HG03196 (cell line): ENCODE measurements around the gene CHIC2.

Source experiments
- ATAC-seq: cut with Tn5 transposase; IDR thresholded peaks from one replicate; pipeline ENCODE4 v1.9.1; 2021; ENCODE audit not compliant: unreplicated experiment

CHIC2 gene

DNA sequence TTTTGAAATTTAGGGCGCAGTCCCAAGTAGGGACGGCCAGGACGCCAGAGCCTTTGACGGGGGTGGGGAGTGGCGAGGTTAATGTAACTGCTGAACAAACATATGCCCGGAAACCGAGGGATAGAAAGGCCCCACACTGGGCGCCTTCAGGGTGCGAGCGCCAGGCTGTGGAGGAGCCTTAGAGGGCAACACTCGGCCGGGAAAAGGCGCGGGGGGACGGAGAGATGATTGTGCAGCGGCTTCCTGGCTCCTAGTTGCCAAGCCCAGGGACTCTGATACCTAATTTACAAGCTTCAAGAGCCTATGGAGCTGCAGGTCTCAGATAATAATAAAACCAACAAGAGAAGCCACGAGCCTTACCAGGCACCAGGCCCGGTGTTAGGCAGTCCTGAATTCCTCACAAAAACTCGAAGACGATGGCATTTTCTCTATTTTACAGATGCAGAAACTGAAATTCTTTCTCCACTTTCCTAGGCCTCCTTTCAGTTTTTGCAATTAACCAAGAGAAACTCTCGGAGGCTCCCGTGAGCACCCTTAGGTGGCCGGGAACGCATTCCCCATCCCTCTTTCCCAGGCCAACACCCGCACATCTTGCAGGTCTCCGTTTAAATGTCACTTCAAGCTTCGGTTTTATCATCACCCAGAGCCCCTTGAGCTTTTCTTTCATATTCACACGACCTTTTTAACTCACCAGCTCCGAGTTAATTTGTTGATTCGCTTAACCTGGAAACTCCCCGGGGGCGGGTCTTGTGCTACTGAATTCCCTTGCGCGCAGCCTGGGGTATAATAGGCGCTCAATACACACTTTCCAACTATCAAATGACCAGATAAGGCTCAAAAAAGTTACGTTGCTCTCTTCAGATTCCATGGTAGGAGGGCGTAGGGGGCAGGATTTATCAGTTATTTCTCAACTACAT is 29.2 kb upstream of the CHIC2 start:
- no peak for ATAC-seq

- no peak for ATAC-seq
Observed at GRCh38 chr4:54092405-54093323, 28.3 kb upstream of the CHIC2 start.

DNA sequence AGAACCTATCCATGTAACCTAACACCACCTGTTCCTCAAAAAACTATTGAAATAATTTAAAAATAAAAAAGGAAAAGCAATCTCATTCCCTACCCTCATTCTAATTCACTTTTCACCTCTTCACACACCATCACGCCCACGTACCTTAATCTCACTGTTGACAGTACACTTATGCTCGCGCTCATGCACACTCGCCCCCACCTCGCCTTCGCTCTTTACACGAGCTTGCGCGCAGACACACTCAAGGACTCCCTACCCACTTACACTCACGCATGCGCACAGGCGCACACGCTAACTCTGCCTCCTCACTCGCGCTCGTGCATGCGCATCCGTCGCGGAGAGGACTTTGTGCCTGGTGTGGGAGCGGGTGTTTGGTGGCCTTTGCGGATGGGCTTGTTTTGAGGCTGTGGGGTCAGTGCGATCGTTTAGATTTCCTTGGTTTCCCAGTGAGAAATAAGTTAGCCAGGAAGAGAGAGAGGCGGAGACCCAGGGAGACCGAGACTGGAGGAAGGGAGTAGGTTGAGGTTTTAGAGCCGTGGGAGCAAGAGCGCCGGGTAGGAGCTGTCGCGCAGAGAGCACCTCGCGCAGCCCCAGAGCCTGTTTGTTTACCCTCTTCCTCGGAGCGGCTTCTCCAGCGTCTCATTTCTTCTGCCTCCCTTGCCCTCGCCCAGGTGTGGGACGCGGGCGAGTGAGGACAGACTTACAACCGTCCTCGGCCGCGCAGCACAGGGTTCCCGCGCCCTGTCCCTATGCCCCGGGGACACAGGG is 27.4 kb upstream of the CHIC2 start:
- ATAC-seq: no peak

GRCh38 chr4:54090804-54091623 is 26.6 kb upstream of the CHIC2 start:
- no peak for ATAC-seq

DNA sequence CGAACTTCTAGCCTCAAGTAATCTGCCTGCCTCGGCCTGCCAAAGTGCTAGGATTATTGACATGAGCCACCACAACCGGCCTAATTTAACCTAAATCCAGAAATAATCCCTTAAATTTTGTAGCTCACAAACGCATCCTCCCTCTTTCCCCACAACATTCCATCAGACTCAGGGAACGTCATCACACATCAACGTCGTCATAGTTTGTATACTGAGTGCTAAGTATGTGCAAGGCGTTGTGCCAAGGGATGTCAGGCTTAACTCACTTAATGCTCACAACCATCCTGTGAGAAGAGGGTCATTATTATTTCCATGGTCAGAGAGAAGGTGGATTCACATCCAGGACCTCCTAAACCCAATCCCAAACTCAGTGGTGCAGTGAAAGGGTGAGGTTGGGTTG is 26.0 kb upstream of the CHIC2 start:
- ATAC-seq: no peak

DNA sequence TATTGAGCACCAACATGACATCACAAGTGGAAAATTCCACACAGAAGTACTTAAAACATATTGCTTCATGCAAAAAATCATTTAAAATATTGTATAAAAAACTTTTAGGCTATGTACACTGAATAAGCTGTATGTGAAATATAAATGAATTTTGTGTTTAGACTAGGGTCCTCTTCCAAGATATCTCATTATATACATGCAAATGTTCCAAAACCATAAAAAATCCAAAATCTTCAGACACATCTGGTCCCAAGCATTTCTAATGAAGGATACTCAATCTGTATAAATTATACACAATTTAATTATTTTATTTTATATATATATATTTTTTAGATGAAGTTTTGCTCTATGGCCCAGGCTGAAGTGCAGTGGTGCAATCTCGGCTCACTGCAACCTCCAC is 25.5 kb upstream of the CHIC2 start:
- ATAC-seq: no peak

DNA sequence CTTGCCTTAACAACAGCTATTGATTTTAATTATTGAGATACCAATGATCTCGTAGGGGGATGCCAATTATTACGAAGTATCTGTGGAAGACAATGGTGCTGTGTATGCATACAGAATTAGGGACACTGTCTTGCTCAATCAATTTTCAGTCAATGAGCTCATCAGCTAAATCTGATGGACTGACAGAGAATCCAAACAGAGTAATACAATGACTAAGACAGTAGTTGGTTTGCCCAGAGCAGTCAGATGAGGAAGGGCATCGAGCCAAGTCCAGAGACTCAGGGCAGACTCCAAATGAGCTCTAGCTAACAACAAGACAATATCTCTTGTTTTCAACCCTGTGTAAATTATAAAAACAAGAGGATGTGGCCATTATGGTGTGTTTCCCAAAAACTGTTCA is 20.9 kb upstream of the CHIC2 start:
- no peak for ATAC-seq

- no peak for ATAC-seq
Observed at GRCh38 chr4:54082168-54082567, 17.8 kb upstream of the CHIC2 start.

DNA sequence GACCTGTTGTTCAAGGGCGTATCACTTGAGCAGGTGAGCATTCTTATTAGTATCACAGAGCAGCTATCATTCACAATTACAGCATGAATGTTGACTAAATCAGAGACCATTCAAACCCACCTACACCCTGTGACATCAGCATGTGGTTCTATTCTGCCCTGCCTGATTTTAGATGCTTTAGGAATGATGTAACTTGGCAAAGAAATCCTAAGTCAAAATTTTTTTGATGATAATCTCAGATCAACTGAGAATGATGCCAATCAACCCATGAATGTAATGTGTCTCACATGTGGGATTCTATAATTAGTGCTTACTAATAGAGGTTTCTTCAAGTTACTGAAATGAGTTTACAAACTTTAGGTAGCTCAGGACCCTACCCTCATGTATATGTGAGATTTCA is 13.4 kb upstream of the CHIC2 start:
- no peak for ATAC-seq

GRCh38 chr4:54076673-54077072 is 12.3 kb upstream of the CHIC2 start:
- ATAC-seq: no peak

DNA sequence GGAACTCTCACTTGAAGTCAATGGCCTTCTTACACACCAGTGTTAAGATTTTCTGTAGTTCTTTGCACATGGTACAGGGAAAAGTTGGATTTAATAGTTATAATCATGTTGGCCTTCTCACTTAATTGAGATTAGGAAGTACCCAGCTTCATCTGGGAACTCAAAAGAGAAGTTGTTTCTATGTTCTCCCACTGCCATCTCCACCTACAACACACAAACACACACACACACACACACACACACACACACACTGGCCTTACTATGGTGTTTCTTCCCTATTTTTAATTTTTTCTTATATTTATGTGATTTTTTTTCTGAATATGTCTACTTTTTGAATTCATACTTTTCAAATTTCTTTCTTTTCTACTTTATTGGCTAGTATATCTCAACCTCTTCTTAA is 10.0 kb upstream of the CHIC2 start:
- ATAC-seq: no peak

- no peak for ATAC-seq
Observed at GRCh38 chr4:54073271-54073880, 9.0 kb upstream of the CHIC2 start.

DNA sequence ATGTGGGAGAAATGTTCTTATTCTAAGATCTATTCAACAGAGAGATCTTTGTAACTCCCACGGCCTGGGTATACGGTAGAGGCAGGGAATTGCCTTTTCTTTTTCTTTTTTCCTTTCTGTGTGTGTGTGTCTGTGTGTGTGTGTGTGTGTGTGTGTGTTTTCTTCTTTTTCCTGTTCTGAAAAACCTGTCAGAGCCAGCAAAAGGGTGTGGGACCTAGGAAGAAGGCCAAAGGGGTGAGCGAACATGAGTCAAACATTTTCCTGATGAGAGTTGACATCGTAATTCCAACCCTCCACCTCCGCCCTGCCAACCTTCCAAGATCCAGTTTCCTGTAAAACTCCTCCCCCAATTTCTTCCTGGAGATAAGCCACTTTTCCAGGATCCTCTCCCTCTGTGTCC is 2.8 kb upstream of the CHIC2 start:
- no peak for ATAC-seq

DNA sequence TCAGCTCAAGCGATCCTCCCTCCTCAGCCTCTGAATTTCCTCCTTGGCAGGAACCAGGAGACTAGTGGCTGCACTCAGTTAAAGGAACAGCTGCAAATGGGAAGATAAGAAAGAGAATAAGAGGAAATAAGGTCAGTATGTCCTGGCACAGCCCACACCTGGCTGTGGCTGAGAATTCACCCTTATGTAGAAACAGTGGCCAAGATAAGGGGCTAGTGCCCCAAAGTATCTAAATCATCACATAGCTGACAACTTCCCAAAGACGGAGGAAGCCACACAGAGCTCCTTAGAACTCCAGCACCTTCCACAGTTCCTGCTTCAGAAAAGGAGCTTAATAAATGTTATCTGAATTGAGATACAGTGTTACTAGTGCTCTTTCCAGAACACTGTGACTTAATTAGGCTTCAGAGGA is 2.3 kb upstream of the CHIC2 start:
- no peak for ATAC-seq

GRCh38 chr4:54066088-54066415 is 1.6 kb upstream of the CHIC2 start:
- ATAC-seq: no peak

GRCh38 chr4:54065282-54066087 is 1.1 kb upstream of the CHIC2 start:
- ATAC-seq: no peak

- peak; percentile 24 for ATAC-seq
Observed at GRCh38 chr4:54063737-54064316, 578 bp downstream of the CHIC2 start.

DNA sequence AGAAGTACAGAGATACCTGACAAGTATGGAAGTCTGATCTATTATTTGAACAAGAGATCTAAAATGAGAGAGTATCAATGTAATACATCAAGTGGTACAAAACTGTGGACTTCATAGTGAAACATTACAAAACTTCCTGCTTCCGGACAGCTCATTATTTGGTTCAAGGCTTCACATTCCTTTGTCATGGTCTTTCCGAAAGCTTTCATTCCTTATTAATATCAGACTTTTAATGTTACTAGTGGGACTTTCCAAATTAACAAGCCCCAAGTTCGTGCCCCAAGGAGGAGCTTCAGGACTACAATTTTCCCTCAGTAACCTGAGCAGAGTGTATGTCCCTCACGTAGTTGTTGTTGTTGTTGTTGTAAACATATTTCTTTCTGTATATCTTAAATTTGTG is 1.2 kb downstream of the CHIC2 start:
- ATAC-seq: no peak

GRCh38 chr4:54062392-54062791 is 2.0 kb downstream of the CHIC2 start:
- ATAC-seq: no peak
